B cell (primary cell): ENCODE data around the gene ZNRD2. TPM values are rescaled to one million over a fixed set of nuclear protein-coding genes. Genes with fewer than 3 reads are reported as not detected.

Source experiments
- ATAC-seq: fragments of 200-7000 bp; cut with Tn5 transposase; one replicate; pipeline ENCODE4 v1.10.0; 2021; ENCODE audit warnings: low read depth, mild to moderate bottlenecking, moderate number of reproducible peaks, moderate library complexity
- CTCF ChIA-PET: fragments of 350-600 bp; sonication (Branson Sonifier 250); formaldehyde crosslinking; loops from one replicate; lab custom pipeline; 2021; ENCODE audit warnings: antibody characterized with exemption, inconsistent platforms; lab: Charles Lee
- POLR2A ChIA-PET: fragments of 350-600 bp; sonication (Branson Sonifier 250); formaldehyde crosslinking; loops from one replicate; lab custom pipeline; 2021; ENCODE audit warnings: antibody characterized with exemption; lab: Charles Lee
- DNase-seq: peaks from one replicate; pipeline ENCODE4 v3.0.0; 2013
- H2AFZ ChIP-seq: 2 replicates; pipeline ENCODE4 v1.6.1; 2012; ENCODE audit warnings: mild to moderate bottlenecking, low read depth, low read length; ENCODE audit not compliant: insufficient read depth, poor library complexity, severe bottlenecking
- H3K27ac ChIP-seq, 2 donors: 1 replicate in 1 of 2; 2 replicates in 1 of 2; pipeline ENCODE4 v1.5.1; 2012 to 2013; ENCODE audit warnings: low read length in 2 of 2, mild to moderate bottlenecking in 2 of 2, moderate library complexity in 1 of 2
- H3K27me3 ChIP-seq, 4 experiments: fragments of 200-600 bp in 1 of 4; sonication (generic) in 1 of 4; replicated peaks in 1 of 4; 1 replicate in 2 of 4; 2 replicates in 2 of 4; pipeline versions ENCODE4 v1.6.1 to v1.7.0; 2013 to 2016; ENCODE audit warnings: low read length in 3 of 4, mild to moderate bottlenecking in 2 of 4, mixed read lengths in 1 of 4, moderate library complexity in 1 of 4; ENCODE audit not compliant: insufficient read depth in 4 of 4, control insufficient read depth in 3 of 4; ENCODE audit errors: control extremely low read depth in 1 of 4
- H3K36me3 ChIP-seq, 2 experiments: replicated peaks in 1 of 2; 1 replicate in 1 of 2; 2 replicates in 1 of 2; pipeline versions ENCODE4 v1.6.1 to v1.7.1; 2013; ENCODE audit warnings: low read length in 1 of 2; ENCODE audit not compliant: insufficient read depth in 2 of 2, control insufficient read depth in 1 of 2; ENCODE audit errors: control extremely low read depth in 1 of 2, extremely low read depth in 1 of 2
- H3K4me1 ChIP-seq, 2 donors: fragments of 200-600 bp in 1 of 2; sonication (generic) in 1 of 2; 1 replicate in 1 of 2; 2 replicates in 1 of 2; pipeline versions ENCODE4 v1.5.1 to v1.6.1; 2013 to 2017; ENCODE audit warnings: low read length in 2 of 2; ENCODE audit not compliant: control insufficient read depth in 2 of 2, insufficient read depth in 2 of 2
- H3K4me2 ChIP-seq: replicated peaks from 2 replicates; pipeline ENCODE3; 2012; ENCODE audit warnings: mild to moderate bottlenecking, low read depth, low read length; ENCODE audit not compliant: poor library complexity, severe bottlenecking
- H3K4me3 ChIP-seq, 5 experiments: fragments of 200-600 bp in 1 of 5; sonication (generic) in 1 of 5; 1 replicate in 3 of 5; 2 replicates in 2 of 5; pipeline versions ENCODE4 v1.5.1 to v1.7.0; 2011 to 2016; ENCODE audit warnings: low read length in 4 of 5, mild to moderate bottlenecking in 4 of 5, low read depth in 2 of 5, control low read depth in 1 of 5, moderate library complexity in 1 of 5; ENCODE audit not compliant: insufficient read depth in 1 of 5; ENCODE audit errors: control extremely low read depth in 1 of 5, extremely low read depth in 1 of 5
- H3K79me2 ChIP-seq: fragments of 200-600 bp; sonication (generic); one replicate; pipeline ENCODE4 v1.6.0; 2016; ENCODE audit warnings: low read length; ENCODE audit not compliant: control insufficient read depth, insufficient read depth
- H3K9ac ChIP-seq: fragments of 200-600 bp; sonication (generic); 2 replicates; pipeline ENCODE4 v1.6.1; 2017; ENCODE audit warnings: mild to moderate bottlenecking, low read length, moderate library complexity
- H3K9me3 ChIP-seq, 3 donors: one replicate each; pipeline versions ENCODE4 v1.6.1 to v1.7.1; 2013; ENCODE audit warnings: low read length in 2 of 3; ENCODE audit not compliant: control insufficient read depth in 2 of 3, insufficient read depth in 1 of 3; ENCODE audit errors: control extremely low read depth in 1 of 3
- H4K20me1 ChIP-seq: 2 replicates; pipeline ENCODE4 v1.6.0; 2012; ENCODE audit warnings: mild to moderate bottlenecking, low read length; ENCODE audit not compliant: insufficient read depth, control insufficient read depth, poor library complexity, severe bottlenecking
- H3K27ac Mint-ChIP-seq: one replicate; pipeline ENCODE4 v1.8.0; 2021; ENCODE audit warnings: mixed read lengths
- H3K27me3 Mint-ChIP-seq: one replicate; pipeline ENCODE4 v1.8.0; 2021; ENCODE audit warnings: mixed read lengths
- H3K4me1 Mint-ChIP-seq: one replicate; pipeline ENCODE4 v1.8.0; 2021; ENCODE audit warnings: mixed read lengths
- H3K4me3 Mint-ChIP-seq: one replicate; pipeline ENCODE4 v1.8.0; 2021; ENCODE audit warnings: mixed read lengths
- H3K9me3 Mint-ChIP-seq: one replicate; pipeline ENCODE4 v1.8.0; 2022; ENCODE audit warnings: mixed read lengths; ENCODE audit not compliant: insufficient read depth
- CTCF ChIP-seq: fragments of 200-600 bp; IDR thresholded peaks from one replicate; pipeline ENCODE4 v1.8.0; 2022; ENCODE audit warnings: antibody characterized with exemption, mild to moderate bottlenecking
- EZH2 ChIP-seq: IDR thresholded peaks from 2 replicates; pipeline ENCODE4 v1.6.1; 2012; ENCODE audit warnings: borderline replicate concordance, low read depth, mild to moderate bottlenecking, moderate library complexity, low read length; ENCODE audit not compliant: insufficient read depth, poor library complexity, severe bottlenecking
- WGBS: methylation state at CpG from one replicate; pipeline ENCODE4 v1.1.5; 2013; ENCODE audit warnings: missing lambda C conversion rate; ENCODE audit not compliant: insufficient coverage; 5-methylcytosine and 5-hydroxymethylcytosine counted together
- intact Hi-C: fragments of 100-400 bp; cut with micrococcal nuclease; formaldehyde crosslinking; loops from one replicate; pipeline ENCODE4 v1.10.0; 2022
- polyA plus RNA-seq: library from polyadenylated mRNA; depleted of rRNA; stranded (reverse); fragments of >200 nt; gene quantifications from 2 replicates; pipeline ENCODE4 v1.2.3, GENCODE V29; 2012
- total RNA-seq, 2 donors: library from RNA; stranded (reverse); fragments of 120-200 nt in 1 of 2; gene quantifications; 1 replicate in 1 of 2; 2 replicates in 1 of 2; pipeline versions ENCODE4 v1.2.3 to v1.2.4, GENCODE V29; 2013 to 2022

Gene ZNRD2
- total and polyA plus RNA-seq, 2 donors (not counting 1 experiment from before 2014, with no cell fraction given), result 22.1 to 112 TPM

- Histone ChIP-seq H3K79me2 (peaks cover 52% of the 10 kb centered on the region), H3K4me1 (peaks cover 54 to 77% of the 10 kb centered on the region in 2 donors)
- peaks cover 73% of the 10 kb centered on the region for H3K4me1 Mint-ChIP-seq
These were observed 2.2 kb downstream of the ZNRD2 start, which contains the start of gene FAM89B for GRCh38 chr11:65572356-65573051. Gene FAM89B (plus strand): TSS chr11:65572538. CDS start chr11:65572670, 132 bp downstream.

More at GRCh38 chr11:65572356-65573051, 2.2 kb downstream of the ZNRD2 start, which contains the start of gene FAM89B:
- peak within 1 kb of the TSS; percentile 85 to 96 for H3K27ac ChIP-seq
- H3K4me3 Mint-ChIP-seq, result peak within 1 kb of the TSS; percentile 98
- H3K9ac ChIP-seq, result peak within 1 kb of the TSS; percentile 83
- ChIA-PET CTCF (interaction anchor here (0.9 to 5.1 kb wide), 10 partner anchors 9 to 287 kb away, joined by 3 to 86 read pairs (median 8); partner anchors contain the start of genes KCNK7, MAP3K11, MUS81 and SCYL1), POLR2A (interaction anchor here (0.6 to 7.5 kb wide), 14 partner anchors 9 to 479 kb away, joined by 3 to 53 read pairs (median 6); partner anchors contain the start of genes AP5B1, KAT5, MAP3K11 and PCNX3)
- peak within 1 kb of the TSS; percentile 100 for H3K4me2 ChIP-seq
- H3K9me3 ChIP-seq, result no peaks in the 10 kb centered on the region
- no peaks in the 10 kb centered on the region for H3K27me3 ChIP-seq
- H3K36me3 ChIP-seq, result peaks cover 0 to 6% of the 10 kb centered on the region in 2 experiments
- peak within 1 kb of the TSS; percentile 95 for H3K27ac Mint-ChIP-seq
- H2AFZ ChIP-seq, result no peak within 1 kb of the TSS
- under 1% methylated on average over 83 of the region's 86 CpGs for WGBS
- peak; percentile 89 for DNase-seq
- ATAC-seq, result peak; percentile 18
- no peaks in the 10 kb centered on the region for H3K27me3 Mint-ChIP-seq
- intact Hi-C loops, result loop anchor here (5.0 to 10.0 kb wide), 3 partner anchors 190 to 828 kb away; partner anchors contain the start of genes BANF1, EIF1AD, RASGRP2 and SLC25A45
- no peak for TF ChIP-seq CTCF
- TF ChIP-seq EZH2, result no peak
- peaks cover 41% of the 10 kb centered on the region for H4K20me1 ChIP-seq
- H3K9me3 Mint-ChIP-seq, result no peaks in the 10 kb centered on the region
- peak within 1 kb of the TSS; percentile 55 to 89 (median 83) for H3K4me3 ChIP-seq
